Measurements from ENCODE around the gene RPL22L1. TPM values are rescaled to one million over a fixed set of nuclear protein-coding genes. Genes with fewer than 3 reads are reported as not detected.

RPL22L1 gene
- total RNA-seq, 3 donors from 2014 or later (not counting 1 experiment from before 2014, with no cell fraction given) = 41.9 to 53.8 (median 44.8) TPM

DNA sequence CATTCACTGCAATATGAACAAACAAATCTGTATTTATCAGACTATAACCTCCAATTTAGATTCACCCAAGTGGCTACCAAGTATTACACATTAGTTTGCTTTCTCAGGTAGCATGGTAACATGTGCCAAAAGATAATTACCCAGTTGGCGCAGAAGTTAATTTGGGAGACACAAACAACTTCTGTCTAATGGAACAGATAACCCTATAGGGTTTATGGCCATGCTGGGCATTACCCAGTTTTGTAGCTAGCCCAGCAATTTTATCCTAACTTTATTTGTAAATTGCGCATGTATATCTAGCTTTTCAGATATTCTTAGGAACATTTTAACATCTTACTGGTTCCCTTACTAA is 780 bp downstream of the RPL22L1 start:
- Mint-ChIP-seq H3K4me3 (peak overlapping the region; percentile 100), H3K4me1 (peaks cover 30% of the 10 kb centered on the region in 2 donors), H3K9me3 (no peaks in the 10 kb centered on the region), H3K27ac (peak overlapping the region; percentile 98 to 100), H3K36me3 (peaks cover 10% of the 10 kb centered on the region), H3K27me3 (ENCODE audit: low read depth in 2 of 2) (no peaks in the 10 kb centered on the region)
- H3K36me3 ChIP-seq (ENCODE audit: control insufficient read depth, insufficient read depth, low read length) = peaks cover 30% of the 10 kb centered on the region
- H3K27ac ChIP-seq (ENCODE audit: low read length) = peak overlapping the region; percentile 82
- TF ChIP-seq, protein P1, sequence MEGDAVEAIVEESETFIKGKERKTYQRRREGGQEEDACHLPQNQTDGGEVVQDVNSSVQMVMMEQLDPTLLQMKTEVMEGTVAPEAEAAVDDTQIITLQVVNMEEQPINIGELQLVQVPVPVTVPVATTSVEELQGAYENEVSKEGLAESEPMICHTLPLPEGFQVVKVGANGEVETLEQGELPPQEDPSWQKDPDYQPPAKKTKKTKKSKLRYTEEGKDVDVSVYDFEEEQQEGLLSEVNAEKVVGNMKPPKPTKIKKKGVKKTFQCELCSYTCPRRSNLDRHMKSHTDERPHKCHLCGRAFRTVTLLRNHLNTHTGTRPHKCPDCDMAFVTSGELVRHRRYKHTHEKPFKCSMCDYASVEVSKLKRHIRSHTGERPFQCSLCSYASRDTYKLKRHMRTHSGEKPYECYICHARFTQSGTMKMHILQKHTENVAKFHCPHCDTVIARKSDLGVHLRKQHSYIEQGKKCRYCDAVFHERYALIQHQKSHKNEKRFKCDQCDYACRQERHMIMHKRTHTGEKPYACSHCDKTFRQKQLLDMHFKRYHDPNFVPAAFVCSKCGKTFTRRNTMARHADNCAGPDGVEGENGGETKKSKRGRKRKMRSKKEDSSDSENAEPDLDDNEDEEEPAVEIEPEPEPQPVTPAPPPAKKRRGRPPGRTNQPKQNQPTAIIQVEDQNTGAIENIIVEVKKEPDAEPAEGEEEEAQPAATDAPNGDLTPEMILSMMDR (IDR thresholded peaks at IDR 0.05) = no peak
- WGBS (ENCODE audit: insufficient coverage) = 15% methylated on average over 2 of the region's 2 CpGs
- ATAC-seq (no peak), DNase-seq (peak in 1 of 2 donors; percentile 31)
- H3K27me3 ChIP-seq (ENCODE audit: control insufficient read depth, insufficient read depth, low read length) = no peaks in the 10 kb centered on the region
- no peaks in the 10 kb centered on the region for H3K9me3 ChIP-seq (ENCODE audit: control insufficient read depth, insufficient read depth, low read length)
- intact Hi-C loops (cut with micrococcal nuclease) = loop anchor here (5.0 kb wide), 1 partner anchor 1097 kb away; the partner anchor contains the start of gene MYNN
- peaks cover 14% of the 10 kb centered on the region for H3K4me1 ChIP-seq (ENCODE audit: control insufficient read depth, insufficient read depth, low read length)
- H3K4me3 ChIP-seq (ENCODE audit: low read length) = peak overlapping the region; percentile 59

- H3K4me1 ChIP-seq (ENCODE audit: control insufficient read depth, insufficient read depth, low read length) = peaks cover 14% of the 10 kb centered on the region
- 61% methylated on average over 8 of the region's 9 CpGs for WGBS (ENCODE audit: insufficient coverage)
- H3K4me3 ChIP-seq (ENCODE audit: low read length) = peak overlapping the region; percentile 59
- DNase-seq (no peak), ATAC-seq (no peak)
- Mint-ChIP-seq H3K27ac (peak overlapping the region; percentile 98 to 100), H3K4me1 (peaks cover 30% of the 10 kb centered on the region in 2 donors), H3K4me3 (peak overlapping the region; percentile 100), H3K27me3 (ENCODE audit: low read depth in 2 of 2) (no peaks in the 10 kb centered on the region), H3K36me3 (peaks cover 10% of the 10 kb centered on the region), H3K9me3 (no peaks in the 10 kb centered on the region)
- intact Hi-C loops (cut with micrococcal nuclease) = loop anchor here (5.0 kb wide), 1 partner anchor 1096 kb away; the partner anchor contains the start of gene MYNN
- no peaks in the 10 kb centered on the region for H3K9me3 ChIP-seq (ENCODE audit: control insufficient read depth, insufficient read depth, low read length)
- H3K27me3 ChIP-seq (ENCODE audit: control insufficient read depth, insufficient read depth, low read length) = no peaks in the 10 kb centered on the region
- peaks cover 30% of the 10 kb centered on the region for H3K36me3 ChIP-seq (ENCODE audit: control insufficient read depth, insufficient read depth, low read length)
- H3K27ac ChIP-seq (ENCODE audit: low read length) = peak overlapping the region; percentile 82
- TF ChIP-seq, protein P1 (IDR thresholded peaks at IDR 0.05) = no peak
Observed at GRCh38 chr3:170868577-170869238, 1.3 kb downstream of the RPL22L1 start.

- H3K4me1 Mint-ChIP-seq = peaks cover 30% of the 10 kb centered on the region in 2 donors
- H3K9me3 Mint-ChIP-seq = no peaks in the 10 kb centered on the region
- H3K27me3 Mint-ChIP-seq (ENCODE audit: low read depth in 2 of 2) = no peaks in the 10 kb centered on the region
- Histone ChIP-seq H3K36me3 (ENCODE audit: control insufficient read depth, insufficient read depth, low read length) (peaks cover 30% of the 10 kb centered on the region), H3K9me3 (ENCODE audit: control insufficient read depth, insufficient read depth, low read length) (no peaks in the 10 kb centered on the region), H3K27me3 (ENCODE audit: control insufficient read depth, insufficient read depth, low read length) (no peaks in the 10 kb centered on the region), H3K27ac (ENCODE audit: low read length) (no peak overlapping the region), H3K4me1 (ENCODE audit: control insufficient read depth, insufficient read depth, low read length) (peaks cover 14% of the 10 kb centered on the region), H3K4me3 (ENCODE audit: low read length) (no peak overlapping the region)
- DNase-seq (no peak), ATAC-seq (no peak)
- H3K36me3 Mint-ChIP-seq = peaks cover 10% of the 10 kb centered on the region
- peak overlapping the region; percentile 23 to 34 for H3K27ac Mint-ChIP-seq
- intact Hi-C loops (cut with micrococcal nuclease) = loop anchor here (5.0 kb wide), 1 partner anchor 1095 kb away; the partner anchor contains the start of gene MYNN
- 0% methylated on average over 1 of the region's 1 CpG for WGBS (ENCODE audit: insufficient coverage)
- H3K4me3 Mint-ChIP-seq = no peak overlapping the region
- TF ChIP-seq, protein P1 (IDR thresholded peaks at IDR 0.05) = no peak
Observed at GRCh38 chr3:170867143-170867937, 2.7 kb downstream of the RPL22L1 start.

Measured in natural killer cell (primary cell).